ENCODE data around the gene CAPS. TPM values are rescaled to one million over a fixed set of nuclear protein-coding genes. Genes with fewer than 3 reads are reported as not detected.
"Not testable (repeated sequence)": the region's sequence is repeated elsewhere in the genome, so short reads cannot be mapped to it uniquely, and the experiment has no call there.

Gene CAPS
- total RNA-seq, 1 donor from 2014 or later, result 13.9 TPM

DNA sequence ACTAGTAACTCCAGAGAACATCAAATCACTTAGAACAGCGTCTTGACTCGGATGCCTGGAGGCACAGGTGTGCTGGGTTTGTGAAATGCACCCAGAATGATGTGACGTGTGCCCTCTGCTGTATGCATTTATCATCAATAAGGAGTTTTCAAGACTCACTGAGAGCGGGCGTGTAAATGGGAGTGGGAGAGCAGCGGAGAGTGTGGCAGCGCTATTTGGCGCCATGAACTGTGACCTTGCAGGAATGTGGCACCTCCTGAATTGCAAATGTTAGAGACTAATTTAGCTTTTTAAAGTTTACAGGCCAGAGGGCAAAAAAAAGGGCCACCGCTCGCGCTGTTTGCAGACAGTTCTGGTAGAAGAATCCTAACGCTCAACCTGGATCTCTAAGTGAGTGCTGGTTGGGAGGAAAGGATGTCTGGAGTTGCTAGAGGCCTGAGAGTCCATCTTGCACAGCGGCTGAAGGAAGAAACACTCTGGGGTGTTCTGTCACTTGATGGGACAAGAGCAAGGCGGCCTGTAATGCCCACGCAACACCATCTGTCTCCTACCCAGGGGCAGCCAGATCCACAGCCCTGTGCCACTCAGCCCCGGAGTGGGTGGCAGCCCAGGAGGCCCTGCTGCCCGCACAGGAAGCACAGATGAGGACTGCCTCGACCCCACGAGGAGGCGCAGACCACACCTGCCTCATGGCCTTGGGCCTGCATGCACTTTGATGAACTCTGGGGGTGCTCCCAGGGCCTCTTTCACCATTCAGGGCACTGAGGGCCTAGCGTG lies 44.2 kb downstream of the CAPS start:
- Mint-ChIP-seq H3K27ac (peak overlapping the region; percentile 88), H3K9me3 (no peaks in the 10 kb centered on the region), H3K27me3 (no peaks in the 10 kb centered on the region), H3K36me3 (no peaks in the 10 kb centered on the region), H3K4me1 (ENCODE audit: unreplicated experiment) (peaks cover 71% of the 10 kb centered on the region), H3K4me3 (peak overlapping the region; percentile 60)
- TF ChIP-seq, protein P1, sequence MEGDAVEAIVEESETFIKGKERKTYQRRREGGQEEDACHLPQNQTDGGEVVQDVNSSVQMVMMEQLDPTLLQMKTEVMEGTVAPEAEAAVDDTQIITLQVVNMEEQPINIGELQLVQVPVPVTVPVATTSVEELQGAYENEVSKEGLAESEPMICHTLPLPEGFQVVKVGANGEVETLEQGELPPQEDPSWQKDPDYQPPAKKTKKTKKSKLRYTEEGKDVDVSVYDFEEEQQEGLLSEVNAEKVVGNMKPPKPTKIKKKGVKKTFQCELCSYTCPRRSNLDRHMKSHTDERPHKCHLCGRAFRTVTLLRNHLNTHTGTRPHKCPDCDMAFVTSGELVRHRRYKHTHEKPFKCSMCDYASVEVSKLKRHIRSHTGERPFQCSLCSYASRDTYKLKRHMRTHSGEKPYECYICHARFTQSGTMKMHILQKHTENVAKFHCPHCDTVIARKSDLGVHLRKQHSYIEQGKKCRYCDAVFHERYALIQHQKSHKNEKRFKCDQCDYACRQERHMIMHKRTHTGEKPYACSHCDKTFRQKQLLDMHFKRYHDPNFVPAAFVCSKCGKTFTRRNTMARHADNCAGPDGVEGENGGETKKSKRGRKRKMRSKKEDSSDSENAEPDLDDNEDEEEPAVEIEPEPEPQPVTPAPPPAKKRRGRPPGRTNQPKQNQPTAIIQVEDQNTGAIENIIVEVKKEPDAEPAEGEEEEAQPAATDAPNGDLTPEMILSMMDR (conservative IDR thresholded peaks at IDR 0.05), result no peak
- DNase-seq (ENCODE audit: extremely low spot score, unreplicated experiment), result no peak

DNA sequence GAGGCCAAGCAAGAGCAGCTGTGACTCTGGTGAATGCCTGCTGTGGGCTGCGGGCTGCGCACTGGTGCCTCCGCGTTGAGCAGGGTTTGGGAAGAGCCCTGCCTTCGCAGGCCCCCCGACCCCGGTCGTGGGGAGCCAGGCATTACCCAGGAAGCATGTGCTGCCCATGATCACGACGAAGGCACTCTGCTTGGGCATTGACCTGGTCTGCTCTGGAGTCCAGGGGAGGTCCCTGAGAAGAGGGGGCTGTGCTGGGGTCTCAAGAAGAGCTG lies 44.7 kb downstream of the CAPS start:
- TF ChIP-seq, protein P1 (conservative IDR thresholded peaks at IDR 0.05), result no peak
- Mint-ChIP-seq H3K4me1 (ENCODE audit: unreplicated experiment) (peaks cover 66% of the 10 kb centered on the region), H3K27me3 (no peaks in the 10 kb centered on the region), H3K36me3 (no peaks in the 10 kb centered on the region), H3K27ac (peak overlapping the region; percentile 25), H3K9me3 (no peaks in the 10 kb centered on the region), H3K4me3 (no peak overlapping the region)
- DNase-seq (ENCODE audit: extremely low spot score, unreplicated experiment), result no peak

DNA sequence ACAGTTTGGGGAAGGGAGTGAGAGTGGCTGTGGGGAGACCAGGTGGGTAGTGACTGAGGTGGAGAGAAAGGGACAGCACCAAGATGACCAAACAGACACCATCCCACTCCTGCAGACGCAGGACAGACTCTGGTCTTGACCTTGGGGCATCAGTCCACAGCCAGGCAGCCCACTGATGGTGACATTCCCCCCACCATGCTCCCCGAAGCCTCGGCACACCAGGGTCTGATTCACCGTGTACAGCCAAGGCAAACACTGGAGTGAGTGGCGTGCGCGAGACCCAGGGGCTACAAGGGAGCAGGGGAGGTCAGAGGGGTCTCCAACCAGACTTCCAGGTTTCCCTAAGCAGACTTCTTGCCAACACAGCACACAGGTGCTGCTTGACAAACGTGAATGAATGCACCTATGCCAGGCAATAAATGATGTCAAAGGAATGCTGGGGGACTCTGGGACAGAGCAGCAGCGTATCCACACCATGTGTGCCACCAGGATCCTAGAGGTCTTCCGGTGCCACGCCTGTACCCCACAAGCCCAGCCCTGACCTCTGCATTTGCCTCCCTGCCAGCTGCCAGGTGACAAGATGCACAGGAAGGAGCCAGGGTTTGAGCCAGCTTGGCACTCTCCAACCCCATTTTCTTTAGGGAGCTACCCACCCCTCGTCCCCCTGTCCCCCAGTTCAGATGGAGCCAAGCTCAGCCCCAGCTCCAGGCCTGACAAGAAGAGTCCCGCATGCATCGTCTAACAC lies 45.4 kb downstream of the CAPS start:
- H3K36me3 Mint-ChIP-seq, result no peaks in the 10 kb centered on the region
- H3K27me3 Mint-ChIP-seq, result no peaks in the 10 kb centered on the region
- H3K4me1 Mint-ChIP-seq (ENCODE audit: unreplicated experiment), result peaks cover 64% of the 10 kb centered on the region
- TF ChIP-seq, protein P1 (conservative IDR thresholded peaks at IDR 0.05), result no peak
- H3K27ac Mint-ChIP-seq, result peak overlapping the region; percentile 25
- no peak overlapping the region for H3K4me3 Mint-ChIP-seq
- no peak for DNase-seq (ENCODE audit: extremely low spot score, unreplicated experiment)
- no peaks in the 10 kb centered on the region for H3K9me3 Mint-ChIP-seq

DNA sequence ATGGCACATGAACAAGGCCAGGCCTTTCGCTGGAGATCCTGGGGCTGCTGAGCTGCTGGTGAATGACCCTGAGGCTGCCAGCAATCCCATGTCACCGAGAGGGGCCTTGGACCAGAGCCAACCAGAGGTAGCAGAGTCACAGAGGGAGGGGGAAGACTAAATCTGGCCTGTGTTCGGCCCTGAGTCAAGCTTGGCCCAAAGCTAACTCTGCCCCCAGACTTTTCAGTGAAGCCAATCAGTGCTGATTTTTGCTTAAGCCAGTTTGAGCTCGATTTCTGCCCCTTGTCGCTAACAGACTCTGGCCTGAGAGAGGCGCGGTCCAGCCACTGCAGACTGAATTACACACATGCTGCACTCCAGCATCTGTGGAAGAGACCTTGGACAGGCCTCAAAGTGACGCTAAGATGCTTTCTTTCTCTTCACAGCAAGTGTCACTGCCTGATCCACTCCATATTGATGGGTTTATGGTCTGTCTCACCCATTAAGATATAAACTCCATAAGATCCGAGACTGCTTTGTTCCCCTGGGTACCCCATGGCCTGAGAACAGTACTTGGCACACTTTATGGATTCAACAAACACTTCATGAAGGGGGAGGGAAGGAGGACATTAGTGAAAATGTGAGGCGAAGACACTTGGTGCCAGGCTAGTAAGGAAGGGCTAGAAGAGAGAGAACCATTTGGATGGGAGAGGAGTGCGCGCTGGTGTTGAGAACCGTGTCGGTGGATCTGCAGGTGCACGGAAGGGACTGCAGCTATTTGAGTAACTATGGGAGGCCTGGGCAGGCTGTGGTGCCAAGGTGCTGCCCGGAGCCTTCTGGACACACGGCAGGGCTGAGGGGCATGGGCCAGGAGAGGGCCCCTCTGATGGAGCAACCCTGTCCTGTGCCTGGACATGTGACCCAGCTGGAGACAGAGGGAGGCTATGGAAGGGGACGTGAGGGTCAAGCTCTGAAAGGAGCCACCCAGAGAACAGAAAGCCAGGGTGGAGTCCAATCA lies 46.2 kb downstream of the CAPS start:
- Mint-ChIP-seq H3K9me3 (no peaks in the 10 kb centered on the region), H3K4me3 (peak overlapping the region; percentile 8), H3K27me3 (no peaks in the 10 kb centered on the region), H3K4me1 (ENCODE audit: unreplicated experiment) (peaks cover 66% of the 10 kb centered on the region), H3K36me3 (no peaks in the 10 kb centered on the region), H3K27ac (peak overlapping the region; percentile 65)
- no peak for DNase-seq (ENCODE audit: extremely low spot score, unreplicated experiment)
- TF ChIP-seq, protein P1 (conservative IDR thresholded peaks at IDR 0.05), result no peak

DNA sequence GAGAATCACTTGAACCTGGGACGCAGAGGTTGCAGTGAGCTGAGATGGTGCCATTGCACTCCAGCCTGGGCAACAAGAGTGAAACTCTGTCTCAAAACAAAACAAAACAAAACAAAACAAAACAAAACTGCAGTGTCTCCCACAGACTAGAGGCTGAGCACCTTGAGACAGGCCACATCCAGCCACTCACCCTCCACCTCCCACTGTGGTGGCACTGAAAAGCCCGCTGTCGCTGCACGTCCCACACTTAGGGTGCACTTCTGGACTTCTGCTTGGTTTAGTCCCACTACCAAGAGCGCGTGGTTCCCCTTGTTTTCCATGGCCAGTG lies 47.6 kb downstream of the CAPS start:
- Mint-ChIP-seq H3K4me3 (peak overlapping the region; percentile 44), H3K27ac (peak overlapping the region; percentile 93), H3K4me1 (ENCODE audit: unreplicated experiment) (peaks cover 68% of the 10 kb centered on the region)
- H3K27me3 Mint-ChIP-seq; H3K9me3 Mint-ChIP-seq; DNase-seq (ENCODE audit: extremely low spot score, unreplicated experiment); H3K36me3 Mint-ChIP-seq: not testable (repeated sequence)

Measured in type B pancreatic cell (in vitro differentiated cells).